HL-60 (cell line): ENCODE results near the gene MTCL3.

Experiments
- DNase-seq, 2 experiments: peaks; one replicate each; pipeline ENCODE4 v3.0.0-alpha.2; 2010 to 2020; ENCODE audit warnings: low read depth in 1 of 2, low spot score in 1 of 2
- H3K27ac ChIP-seq: fragments of 250-450 bp; sonication (Bioruptor Pico); replicated peaks from 2 replicates; pipeline ENCODE4 v1.5.1; 2020; ENCODE audit warnings: mild to moderate bottlenecking, moderate library complexity
- H3K27me3 ChIP-seq: fragments of 250-450 bp; sonication (Bioruptor Pico); 2 replicates; pipeline ENCODE4 v1.5.1; 2021; ENCODE audit warnings: mild to moderate bottlenecking, moderate library complexity; ENCODE audit not compliant: insufficient read depth, poor library complexity, severe bottlenecking
- H3K4me3 ChIP-seq: replicated peaks from 2 replicates; pipeline ENCODE4 v1.5.1; 2011; ENCODE audit warnings: mild to moderate bottlenecking, control low read depth, low read length; ENCODE audit not compliant: insufficient read depth
- POLR2AphosphoS5 ChIP-seq: IDR thresholded peaks from 2 replicates; pipeline ENCODE4 v1.6.1; 2012; ENCODE audit warnings: low read depth
- SPI1 ChIP-seq: IDR thresholded peaks from 2 replicates; pipeline ENCODE4 v1.6.1; 2012; ENCODE audit warnings: low read depth, mild to moderate bottlenecking, borderline replicate concordance
- TF ChIP-seq, protein P1 (sequence below): IDR thresholded peaks from one replicate; pipeline ENCODE4 v1.5.1; 2011; ENCODE audit warnings: low read length, control low read depth, inconsistent platforms; ENCODE audit not compliant: insufficient read depth
- TF ChIP-seq, protein P2 (sequence below): IDR thresholded peaks from 2 replicates; pipeline ENCODE4 v1.6.1; 2012; ENCODE audit warnings: low read depth; ENCODE audit not compliant: insufficient replicate concordance

Gene MTCL3

GRCh38 chr6:127547904-127548649 lies 28.9 kb upstream of the MTCL3 start:
- TF ChIP-seq SPI1 (no peak), POLR2AphosphoS5 (no peak)
- TF ChIP-seq, protein P1, sequence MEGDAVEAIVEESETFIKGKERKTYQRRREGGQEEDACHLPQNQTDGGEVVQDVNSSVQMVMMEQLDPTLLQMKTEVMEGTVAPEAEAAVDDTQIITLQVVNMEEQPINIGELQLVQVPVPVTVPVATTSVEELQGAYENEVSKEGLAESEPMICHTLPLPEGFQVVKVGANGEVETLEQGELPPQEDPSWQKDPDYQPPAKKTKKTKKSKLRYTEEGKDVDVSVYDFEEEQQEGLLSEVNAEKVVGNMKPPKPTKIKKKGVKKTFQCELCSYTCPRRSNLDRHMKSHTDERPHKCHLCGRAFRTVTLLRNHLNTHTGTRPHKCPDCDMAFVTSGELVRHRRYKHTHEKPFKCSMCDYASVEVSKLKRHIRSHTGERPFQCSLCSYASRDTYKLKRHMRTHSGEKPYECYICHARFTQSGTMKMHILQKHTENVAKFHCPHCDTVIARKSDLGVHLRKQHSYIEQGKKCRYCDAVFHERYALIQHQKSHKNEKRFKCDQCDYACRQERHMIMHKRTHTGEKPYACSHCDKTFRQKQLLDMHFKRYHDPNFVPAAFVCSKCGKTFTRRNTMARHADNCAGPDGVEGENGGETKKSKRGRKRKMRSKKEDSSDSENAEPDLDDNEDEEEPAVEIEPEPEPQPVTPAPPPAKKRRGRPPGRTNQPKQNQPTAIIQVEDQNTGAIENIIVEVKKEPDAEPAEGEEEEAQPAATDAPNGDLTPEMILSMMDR: no peak
- Histone ChIP-seq H3K27me3 (peaks cover 2% of the 10 kb centered on the region), H3K4me3 (no peak overlapping the region), H3K27ac (no peak overlapping the region)
- no peak for DNase-seq

- Histone ChIP-seq H3K27ac (no peak overlapping the region), H3K4me3 (no peak overlapping the region), H3K27me3 (peaks cover 2% of the 10 kb centered on the region)
- no peak for DNase-seq
- TF ChIP-seq, protein P1: peak; percentile 12
- TF ChIP-seq, protein P2, sequence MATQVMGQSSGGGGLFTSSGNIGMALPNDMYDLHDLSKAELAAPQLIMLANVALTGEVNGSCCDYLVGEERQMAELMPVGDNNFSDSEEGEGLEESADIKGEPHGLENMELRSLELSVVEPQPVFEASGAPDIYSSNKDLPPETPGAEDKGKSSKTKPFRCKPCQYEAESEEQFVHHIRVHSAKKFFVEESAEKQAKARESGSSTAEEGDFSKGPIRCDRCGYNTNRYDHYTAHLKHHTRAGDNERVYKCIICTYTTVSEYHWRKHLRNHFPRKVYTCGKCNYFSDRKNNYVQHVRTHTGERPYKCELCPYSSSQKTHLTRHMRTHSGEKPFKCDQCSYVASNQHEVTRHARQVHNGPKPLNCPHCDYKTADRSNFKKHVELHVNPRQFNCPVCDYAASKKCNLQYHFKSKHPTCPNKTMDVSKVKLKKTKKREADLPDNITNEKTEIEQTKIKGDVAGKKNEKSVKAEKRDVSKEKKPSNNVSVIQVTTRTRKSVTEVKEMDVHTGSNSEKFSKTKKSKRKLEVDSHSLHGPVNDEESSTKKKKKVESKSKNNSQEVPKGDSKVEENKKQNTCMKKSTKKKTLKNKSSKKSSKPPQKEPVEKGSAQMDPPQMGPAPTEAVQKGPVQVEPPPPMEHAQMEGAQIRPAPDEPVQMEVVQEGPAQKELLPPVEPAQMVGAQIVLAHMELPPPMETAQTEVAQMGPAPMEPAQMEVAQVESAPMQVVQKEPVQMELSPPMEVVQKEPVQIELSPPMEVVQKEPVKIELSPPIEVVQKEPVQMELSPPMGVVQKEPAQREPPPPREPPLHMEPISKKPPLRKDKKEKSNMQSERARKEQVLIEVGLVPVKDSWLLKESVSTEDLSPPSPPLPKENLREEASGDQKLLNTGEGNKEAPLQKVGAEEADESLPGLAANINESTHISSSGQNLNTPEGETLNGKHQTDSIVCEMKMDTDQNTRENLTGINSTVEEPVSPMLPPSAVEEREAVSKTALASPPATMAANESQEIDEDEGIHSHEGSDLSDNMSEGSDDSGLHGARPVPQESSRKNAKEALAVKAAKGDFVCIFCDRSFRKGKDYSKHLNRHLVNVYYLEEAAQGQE: no peak
- TF ChIP-seq POLR2AphosphoS5: no peak
These were observed 28.1 kb upstream of the MTCL3 start for GRCh38 chr6:127547215-127547614.

GRCh38 chr6:127539272-127539671 lies 20.1 kb upstream of the MTCL3 start:
- DNase-seq: no peak
- Histone ChIP-seq H3K27ac (no peak overlapping the region), H3K27me3 (no peaks in the 10 kb centered on the region), H3K4me3 (no peak overlapping the region)
- TF ChIP-seq POLR2AphosphoS5: no peak
- TF ChIP-seq, protein P2: no peak
- TF ChIP-seq, protein P1: no peak

- DNase-seq: no peak
- Histone ChIP-seq H3K27ac (no peak overlapping the region), H3K4me3 (no peak overlapping the region), H3K27me3 (no peaks in the 10 kb centered on the region)
- TF ChIP-seq, protein P1: no peak
- TF ChIP-seq, protein P2: no peak
- no peak for TF ChIP-seq SPI1
These were observed 19.7 kb upstream of the MTCL3 start for GRCh38 chr6:127538750-127539264.
